ENCODE data around the gene RRP7A. TPM values are rescaled to one million over a fixed set of nuclear protein-coding genes. Genes with fewer than 3 reads are reported as not detected.
A peak's percentile ranks its signal among the peaks of the same experiment; 100 is the strongest.
"Not testable (repeated sequence)": the region's sequence is repeated elsewhere in the genome, so short reads cannot be mapped to it uniquely, and the experiment has no call there.

The RRP7A gene
- total RNA-seq, 1 donor from 2014 or later, result 25.8 TPM

DNA sequence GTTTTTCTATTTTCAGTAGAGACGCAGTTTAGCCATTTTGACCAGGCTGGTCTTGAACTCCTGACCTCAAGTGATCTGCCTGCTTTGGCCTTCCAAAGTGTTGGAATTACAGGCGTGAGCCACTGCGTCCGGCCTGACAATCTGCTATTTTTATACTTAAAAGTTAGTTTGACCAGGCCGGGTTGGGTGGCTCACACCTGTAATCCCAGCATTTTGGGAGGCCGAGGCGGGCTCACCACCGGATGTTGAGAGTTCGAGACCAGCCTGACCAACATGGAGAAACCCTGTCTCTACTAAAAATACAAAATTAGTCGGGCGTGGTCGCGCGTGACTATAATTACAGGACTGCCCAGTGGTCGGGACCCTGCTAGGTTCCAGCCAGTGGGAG, 19.8 kb downstream of the RRP7A start:
- not testable (repeated sequence) for DNase-seq (ENCODE audit: low spot score)

DNA sequence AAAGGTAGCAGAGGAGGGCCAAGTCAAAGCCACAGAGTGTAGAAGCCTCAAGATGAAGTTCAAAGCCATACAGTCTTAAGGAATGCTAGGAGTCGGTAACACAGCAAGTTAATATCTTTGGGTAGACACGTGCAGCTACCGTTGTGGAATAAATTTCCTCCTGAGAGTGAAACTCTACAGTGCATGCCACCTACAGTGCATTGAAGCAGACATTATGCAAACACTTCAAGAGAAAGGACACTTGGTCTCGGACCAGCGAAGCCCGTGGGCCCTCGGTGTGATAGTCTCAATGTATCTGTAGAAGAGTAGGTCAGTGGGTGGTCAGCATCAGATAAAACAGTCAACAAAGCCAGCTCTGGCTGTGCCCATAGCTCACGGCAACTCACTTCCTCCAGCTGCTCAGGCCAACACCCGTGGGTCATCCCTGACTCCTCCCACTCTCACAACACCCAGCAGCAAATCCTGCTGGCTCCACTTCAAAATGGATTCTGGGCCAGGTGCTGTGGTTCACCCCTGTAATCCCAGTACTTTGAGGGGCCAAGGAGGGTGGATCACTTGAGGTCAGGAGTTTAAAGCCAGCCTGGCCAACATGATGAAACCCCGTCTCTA, 24.0 kb downstream of the RRP7A start:
- DNase-seq (ENCODE audit: low spot score), result not testable (repeated sequence)

DNA sequence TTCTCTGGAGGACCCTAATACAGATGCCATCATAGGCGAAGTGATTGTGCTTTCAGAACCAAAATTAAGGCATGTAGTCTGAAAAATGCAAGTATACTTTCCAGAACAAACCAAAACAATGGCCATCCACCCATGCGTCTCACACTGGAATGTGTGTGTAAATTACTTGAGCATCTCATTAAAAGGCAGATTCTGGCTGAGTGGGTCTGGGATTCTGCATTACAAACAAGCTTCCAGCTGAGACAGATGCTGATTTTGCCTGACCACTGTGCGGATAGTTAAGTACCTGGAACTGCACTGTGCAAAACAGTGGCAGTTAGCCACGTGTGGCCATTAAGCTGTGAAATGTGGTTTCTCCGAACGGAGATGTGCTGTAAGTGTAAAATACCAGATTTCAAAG, 26.2 kb downstream of the RRP7A start:
- DNase-seq (ENCODE audit: low spot score), result no peak

DNA sequence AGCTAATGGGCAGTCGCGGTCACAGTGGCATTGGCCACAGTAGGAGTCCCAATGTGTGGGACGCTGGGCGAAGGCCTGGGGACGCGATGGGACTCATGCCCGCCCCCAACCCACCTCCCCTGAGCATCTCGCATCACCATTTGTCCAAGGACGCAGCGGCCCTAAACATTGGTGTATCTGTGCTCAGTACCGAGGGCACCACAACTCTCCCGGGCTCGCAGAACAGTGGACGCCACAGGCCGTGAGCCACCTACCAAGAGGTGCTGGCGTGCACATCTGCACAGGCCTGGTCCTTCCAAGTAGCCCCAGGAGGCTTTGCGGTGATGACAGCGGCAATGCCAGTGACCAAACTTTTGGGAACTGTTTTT, 27.3 kb downstream of the RRP7A start:
- DNase-seq (ENCODE audit: low spot score), result no peak

DNA sequence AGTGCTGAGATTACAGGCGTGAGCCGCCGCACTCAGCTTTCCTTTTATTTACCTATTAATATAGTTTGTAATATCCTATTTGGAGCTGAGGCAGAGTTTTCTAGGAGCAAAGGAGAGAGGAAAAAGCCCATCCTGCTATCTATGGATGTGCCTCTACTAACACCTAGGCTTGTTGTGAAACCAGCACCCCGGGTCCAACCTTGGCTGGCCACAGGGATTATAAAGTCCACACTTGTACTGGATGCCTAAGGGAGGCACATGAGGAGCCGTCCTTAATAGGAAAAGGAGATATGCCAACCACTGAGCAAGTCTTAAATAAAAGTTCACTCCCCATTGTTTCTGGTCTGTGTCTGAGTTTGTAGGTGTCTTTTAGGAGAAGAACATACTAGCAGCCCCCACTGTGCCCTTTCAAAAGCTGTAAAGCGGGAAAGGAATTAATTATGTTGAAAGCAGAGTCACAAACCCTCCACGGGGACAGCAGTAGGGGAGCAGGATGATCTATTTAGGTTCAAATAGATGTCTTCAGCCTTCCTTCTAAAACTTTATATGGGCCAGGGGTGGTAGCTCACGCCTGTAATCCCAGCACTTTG, 29.3 kb downstream of the RRP7A start:
- no peak for DNase-seq (ENCODE audit: low spot score)

DNA sequence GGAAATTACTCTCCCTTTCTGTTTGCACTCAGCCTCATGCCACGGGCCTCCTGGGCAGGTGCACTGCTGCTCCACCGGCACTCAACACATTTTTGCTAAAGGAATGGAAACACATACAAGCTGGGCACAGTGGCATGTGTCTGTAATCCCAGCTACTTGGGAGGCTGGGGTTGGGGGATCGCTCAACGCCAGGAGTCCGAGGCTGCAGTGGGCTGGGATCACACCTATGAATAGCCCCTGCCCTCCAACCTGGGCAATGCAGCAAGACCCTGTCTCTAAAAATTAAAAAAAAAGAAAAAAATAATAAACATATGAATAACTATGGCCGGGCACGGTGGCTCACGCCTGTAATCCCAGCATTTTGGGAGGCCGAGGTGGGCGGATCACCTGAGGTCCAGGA, 30.6 kb downstream of the RRP7A start:
- DNase-seq (ENCODE audit: low spot score), result no peak

DNA sequence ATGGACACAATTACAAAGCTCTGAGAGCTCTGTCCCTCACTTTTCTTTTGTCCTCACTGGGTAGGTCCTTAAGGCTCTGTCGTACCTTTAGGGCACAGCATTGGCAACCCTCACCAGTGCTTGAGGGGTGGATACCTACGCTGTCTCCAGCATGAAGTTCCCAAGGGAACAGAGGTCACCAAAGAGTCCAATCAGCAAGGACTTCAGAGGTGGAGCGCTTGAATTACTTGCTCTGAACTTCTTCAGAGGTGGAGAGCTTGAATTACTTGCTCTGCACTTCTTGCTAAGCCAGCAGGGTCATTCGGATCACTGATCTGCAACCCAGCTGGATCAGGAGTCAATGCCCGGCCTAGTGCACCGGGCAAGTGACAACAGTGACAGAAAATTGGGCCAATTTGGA, 35.1 kb downstream of the RRP7A start:
- DNase-seq (ENCODE audit: low spot score), result no peak

DNA sequence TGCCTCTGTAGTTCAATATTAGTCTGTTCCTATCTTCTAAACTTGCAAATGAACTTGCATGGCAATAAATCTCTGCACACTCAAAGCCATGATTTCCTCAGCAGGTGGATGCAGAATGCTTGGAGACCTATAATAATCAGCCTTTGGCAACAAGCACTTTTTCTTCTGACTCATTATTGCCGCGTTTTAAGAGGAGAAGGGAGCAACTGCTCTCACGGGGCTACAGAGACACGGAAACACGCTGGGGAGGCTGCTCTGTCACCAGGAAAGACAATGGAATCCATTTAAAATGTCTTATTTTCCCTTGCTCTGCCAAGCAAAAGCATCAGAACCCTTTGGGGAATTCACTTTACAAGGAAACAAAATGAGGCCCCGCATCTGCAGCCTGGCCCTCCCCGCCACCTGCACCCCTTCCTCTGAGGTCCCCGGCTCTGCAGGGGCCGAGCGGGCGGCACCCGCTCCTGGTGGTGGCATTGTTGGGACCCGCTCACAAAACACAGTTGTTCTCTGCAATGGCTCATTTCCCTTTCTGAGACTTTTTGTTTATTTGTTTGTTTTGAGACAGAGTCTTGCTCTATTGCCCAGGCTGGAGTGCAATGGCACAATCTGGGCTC, 35.9 kb downstream of the RRP7A start:
- not testable (repeated sequence) for DNase-seq (ENCODE audit: low spot score)

DNA sequence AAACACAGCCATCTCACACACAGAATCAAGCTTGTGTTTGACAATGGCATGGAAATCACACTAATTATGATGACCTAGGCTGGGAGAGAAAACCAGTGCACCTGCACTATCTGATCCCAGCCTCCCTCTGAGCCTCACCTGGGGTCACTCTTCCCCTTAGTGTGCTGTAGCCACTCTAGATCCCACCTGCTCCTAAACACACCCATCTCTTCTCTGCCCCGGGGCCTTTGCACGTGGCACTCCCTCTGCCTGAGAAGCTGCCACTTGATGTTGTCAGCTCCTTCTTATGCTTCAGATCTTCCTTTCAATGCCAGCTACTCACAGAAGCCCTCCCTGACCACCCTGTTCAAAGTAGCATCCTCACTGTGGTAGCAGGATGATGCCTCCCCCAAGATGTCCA, 44.5 kb downstream of the RRP7A start:
- no peak for DNase-seq (ENCODE audit: low spot score)

DNA sequence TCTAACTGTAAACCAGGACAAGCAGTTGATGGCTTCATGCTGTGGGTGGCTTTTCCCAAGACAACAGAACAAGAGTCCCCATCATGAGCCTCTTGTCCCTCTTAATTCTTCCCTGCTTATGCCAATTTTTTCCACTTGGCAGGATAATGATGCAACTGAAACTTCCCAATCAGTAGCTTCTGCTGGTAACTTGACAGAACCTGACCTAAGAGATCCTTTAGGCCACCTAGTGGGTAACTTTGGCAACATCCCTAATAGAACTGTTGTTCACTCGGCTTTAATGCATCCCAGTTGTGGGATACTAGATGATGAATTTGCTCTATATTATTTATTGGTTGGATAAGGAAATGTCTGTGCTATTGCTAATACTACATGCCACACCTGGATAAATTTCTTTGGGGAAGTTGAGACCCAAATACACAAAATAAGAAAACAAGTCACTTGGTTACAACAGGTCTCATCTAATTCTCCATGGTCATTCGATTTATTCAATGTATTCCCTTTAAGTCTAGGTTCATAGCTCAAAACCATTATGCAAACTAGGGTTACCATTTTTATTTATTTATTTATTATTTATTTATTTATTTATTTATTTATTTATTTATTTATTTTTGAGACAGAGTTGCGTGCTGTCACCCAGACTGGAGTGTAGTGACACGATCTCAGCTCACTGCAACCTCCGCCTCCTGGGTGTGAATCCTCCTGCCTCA, 46.0 kb downstream of the RRP7A start:
- DNase-seq (ENCODE audit: low spot score), result peak; percentile 72

DNA sequence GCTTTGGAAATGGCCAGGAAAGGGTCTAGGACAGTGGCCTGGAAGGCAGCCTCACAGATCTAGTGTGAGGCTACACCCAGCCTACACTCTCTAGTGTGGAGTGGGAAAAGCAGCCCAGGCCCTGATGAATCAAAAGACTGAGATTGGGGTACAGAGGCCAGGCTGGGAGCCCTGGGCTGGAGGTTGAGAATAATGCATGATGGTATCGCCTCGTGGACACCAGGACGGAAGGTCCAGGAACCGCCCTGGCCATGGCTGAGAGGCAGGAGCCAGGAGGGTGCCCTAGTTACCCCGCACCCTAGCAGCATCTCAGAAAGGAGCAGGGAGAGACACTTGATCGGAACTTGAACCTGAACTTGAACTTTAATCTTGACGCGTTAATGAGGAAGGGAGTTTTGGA, 46.9 kb downstream of the RRP7A start:
- no peak for DNase-seq (ENCODE audit: low spot score)

DNA sequence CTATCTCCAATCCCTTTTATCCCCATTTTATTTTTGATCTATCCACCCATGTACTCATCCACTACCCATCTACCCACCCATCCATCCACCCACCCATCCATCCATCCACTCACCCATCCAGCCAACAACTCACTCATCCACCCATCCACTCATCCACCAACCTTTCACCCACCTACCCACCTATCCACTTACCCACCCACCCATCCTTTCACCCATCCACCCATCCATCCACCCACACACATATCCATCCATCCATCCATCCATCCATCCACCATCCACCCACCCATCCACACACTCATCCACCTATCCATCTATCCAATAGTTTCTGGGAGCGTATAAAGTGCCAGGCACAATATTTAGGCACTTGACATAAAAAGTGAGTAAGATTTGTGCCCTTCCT, 48.2 kb downstream of the RRP7A start:
- DNase-seq (ENCODE audit: low spot score), result no peak

DNA sequence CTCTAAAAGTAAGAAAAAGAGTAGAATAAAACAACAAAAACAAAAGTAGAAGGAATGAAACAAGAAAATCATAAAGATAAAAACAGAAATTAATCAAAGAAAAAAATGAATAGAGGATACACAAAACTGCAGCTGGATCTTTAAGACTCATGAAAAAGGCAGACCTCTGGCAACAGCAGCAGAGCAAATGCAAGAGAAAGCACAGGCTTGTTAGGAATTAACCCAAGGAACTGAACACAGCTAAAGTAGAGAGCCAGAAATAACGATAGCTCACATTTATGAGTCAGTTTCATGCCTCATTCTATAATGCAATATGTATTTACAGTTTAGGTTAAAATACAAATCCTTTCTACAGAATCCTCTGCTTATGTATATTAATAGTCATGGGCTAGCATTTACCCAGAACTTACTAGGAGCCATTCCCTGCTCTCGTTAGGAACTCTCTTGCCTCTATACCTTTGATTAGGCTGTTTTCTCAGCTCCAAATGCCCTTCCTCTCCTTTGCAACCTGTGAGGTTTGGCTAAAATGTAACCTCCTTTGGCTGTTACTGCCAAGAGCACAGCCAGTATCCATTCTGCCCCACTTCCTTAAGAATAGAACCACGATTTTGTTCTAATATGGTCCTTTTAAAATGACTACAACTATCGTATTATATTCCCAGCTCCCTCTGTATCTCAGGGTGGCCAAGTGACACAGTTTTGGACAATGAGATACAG, 49.1 kb downstream of the RRP7A start:
- DNase-seq (ENCODE audit: low spot score), result peak; percentile 89

DNA sequence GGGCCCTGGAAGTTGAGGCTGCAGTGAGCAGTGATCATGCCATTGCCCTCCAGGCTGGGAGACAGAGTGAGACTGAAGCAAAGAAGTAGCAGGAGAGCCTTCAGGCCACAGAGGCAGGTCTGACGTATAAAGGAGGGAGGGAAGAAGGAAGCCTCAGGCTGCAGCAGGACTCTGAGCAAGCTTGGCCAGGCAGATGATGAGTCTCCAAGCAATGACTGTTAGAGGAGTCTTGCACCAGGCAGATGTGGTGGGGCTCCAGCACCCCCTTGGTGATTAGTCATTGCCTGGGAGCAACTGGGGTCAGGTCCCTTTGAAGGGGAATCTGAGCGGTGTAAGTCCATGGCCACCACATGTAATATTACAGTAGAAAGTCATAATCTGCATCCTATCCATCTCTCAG, 50.8 kb downstream of the RRP7A start:
- DNase-seq (ENCODE audit: low spot score), result no peak

DNA sequence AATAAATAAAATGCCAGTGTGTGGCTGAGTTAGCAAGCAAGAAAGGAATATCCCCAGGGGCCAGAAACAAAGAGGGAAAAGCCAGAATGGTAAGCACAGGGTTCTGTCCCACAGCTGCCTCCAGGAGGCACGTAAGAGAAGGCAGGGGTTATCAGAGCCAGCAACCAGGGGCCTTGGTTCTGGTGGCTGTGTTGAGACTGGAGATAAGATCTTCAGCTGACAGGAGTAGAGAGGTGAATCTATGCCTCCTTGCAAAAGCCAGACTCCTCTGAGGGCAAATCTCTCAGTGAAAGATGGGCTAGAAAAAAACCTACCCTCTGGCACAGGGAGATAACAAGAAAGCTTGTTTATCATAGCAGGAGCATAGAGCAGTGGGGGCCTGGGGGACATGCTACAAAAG, 57.6 kb downstream of the RRP7A start:
- peak; percentile 31 for DNase-seq (ENCODE audit: low spot score)

DNA sequence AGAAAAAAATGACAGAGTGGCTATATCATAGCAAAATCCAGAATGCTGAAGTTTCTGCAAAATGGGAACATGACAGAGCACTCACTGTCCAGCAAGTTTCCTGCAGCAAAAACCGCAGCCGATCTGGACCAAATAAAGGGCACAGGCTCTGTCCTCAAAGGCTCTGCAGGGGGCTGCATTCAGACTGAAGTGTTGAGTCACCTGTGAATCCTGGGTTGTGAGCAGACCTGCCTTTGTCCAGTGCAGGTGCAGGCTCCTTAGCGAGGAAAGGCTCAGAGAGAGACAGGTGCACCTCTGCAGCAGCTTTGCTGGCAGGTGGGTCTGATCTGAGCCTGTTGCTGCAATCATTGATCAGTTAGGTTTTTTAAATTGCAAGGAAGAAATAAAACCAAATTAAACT, 58.1 kb downstream of the RRP7A start:
- DNase-seq (ENCODE audit: low spot score), result no peak

Other genes starting within 250 kb of the RRP7A start
- 15.2 TPM for gene TCF20, start 249.1 kb downstream of the RRP7A start, total RNA-seq (ENCODE audit: insufficient read depth, low replicate concordance)
- gene NFAM1, start 87.4 kb downstream of the RRP7A start, total RNA-seq (ENCODE audit: insufficient read depth, low replicate concordance), result 1.2 TPM
- not detected for gene SERHL2, start 34.2 kb upstream of the RRP7A start, total RNA-seq (ENCODE audit: insufficient read depth, low replicate concordance)
- gene POLDIP3, start 95.1 kb upstream of the RRP7A start, total RNA-seq (ENCODE audit: insufficient read depth, low replicate concordance), result 15.4 TPM
- 8.4 TPM for gene ATP5MGL, start 120.8 kb upstream of the RRP7A start, total RNA-seq (ENCODE audit: insufficient read depth, low replicate concordance)
- 43.8 TPM for gene CYB5R3, start 129.6 kb upstream of the RRP7A start, total RNA-seq (ENCODE audit: insufficient read depth, low replicate concordance)
- 14.2 TPM for gene A4GALT, start 201.1 kb upstream of the RRP7A start, total RNA-seq (ENCODE audit: insufficient read depth, low replicate concordance)

All from umbilical cord (tissue), 2 donors.